GM12878 (cell line): ENCODE results near the gene MGP. TPM values are rescaled to one million over a fixed set of nuclear protein-coding genes. Genes with fewer than 3 reads are reported as not detected.

Experiments used
- ATAC-seq: fragments of 200-7000 bp; cut with Tn5 transposase; 3 replicates; pipeline ENCODE4 v1.9.1; 2020; ENCODE audit warnings: mild to moderate bottlenecking, moderate library complexity
- BruUV-seq: library from RNA; stranded (reverse); fragments of 400-500 nt; replicated peaks from 2 replicates; lab custom pipeline; 2021; lab: Mats Ljungman, UMichigan
- CTCF ChIA-PET: fragments of 300-600 bp; sonication (Branson Sonifier 250); formaldehyde crosslinking; extraction: SDS; loops from one replicate; lab custom pipeline; 2021; ENCODE audit warnings: inconsistent platforms; lab: Yijun Ruan, JAX
- POLR2A ChIA-PET: fragments of 350-600 bp; formaldehyde crosslinking; extraction: SDS; loops from one replicate; lab custom pipeline; 2021; ENCODE audit warnings: inconsistent platforms; lab: Charles Lee
- RAD21 ChIA-PET: fragments of 300-600 bp; sonication (Branson Sonifier 250); formaldehyde crosslinking; loops from one replicate; lab custom pipeline; 2023; ENCODE audit warnings: antibody characterized with exemption; ENCODE audit not compliant: unreplicated experiment; lab: Charles Lee
- SMC1A ChIA-PET: fragments of 300-600 bp; sonication (Branson Sonifier 250); formaldehyde crosslinking; loops from one replicate; lab custom pipeline; 2023; ENCODE audit not compliant: unreplicated experiment, uncharacterized antibody; lab: Charles Lee
- DNase-seq: peaks from one replicate; pipeline ENCODE4 v3.0.0-alpha.2; 2011; ENCODE audit warnings: low read depth, low spot score
- FAIRE-seq: peaks from 3 replicates; lab custom pipeline; 2011; peaks lifted over from hg19 to GRCh38; lab: Jason Lieb, UNC
- H2AFZ ChIP-seq: 2 replicates; pipeline ENCODE4 v1.6.0; 2011; ENCODE audit warnings: low read depth, low read length, control low read depth; ENCODE audit not compliant: control insufficient read depth
- H3K27ac ChIP-seq: 2 replicates; pipeline ENCODE4 v1.5.1; 2011; ENCODE audit warnings: control low read depth; ENCODE audit not compliant: control insufficient read depth, insufficient read depth
- H3K27me3 ChIP-seq, 2 experiments: replicated peaks in 1 of 2; 2 replicates each; pipeline versions ENCODE4 v1.6.0 to v1.6.1; 2011; ENCODE audit warnings: low read length in 1 of 2; ENCODE audit not compliant: control insufficient read depth in 2 of 2, insufficient read depth in 2 of 2
- H3K36me3 ChIP-seq, 2 experiments: 2 replicates each; pipeline ENCODE4 v1.5.1; 2011; ENCODE audit warnings: low read length in 1 of 2; ENCODE audit not compliant: control insufficient read depth in 2 of 2, insufficient read depth in 2 of 2
- H3K4me1 ChIP-seq: 2 replicates; pipeline ENCODE4 v1.6.1; 2011; ENCODE audit warnings: mild to moderate bottlenecking, low read length, moderate library complexity, mixed read lengths; ENCODE audit not compliant: control insufficient read depth, insufficient read depth
- H3K4me2 ChIP-seq: 2 replicates; pipeline ENCODE4 v1.6.0; 2011; ENCODE audit warnings: control low read depth; ENCODE audit not compliant: control insufficient read depth, insufficient read depth
- H3K4me3 ChIP-seq: fragments of 200-600 bp; sonication (generic); 2 replicates; pipeline ENCODE4 v1.5.1; 2016
- H3K79me2 ChIP-seq: 2 replicates; pipeline ENCODE4 v1.6.0; 2011; ENCODE audit warnings: low read length; ENCODE audit not compliant: control insufficient read depth, insufficient read depth
- H3K9ac ChIP-seq: 2 replicates; pipeline ENCODE4 v1.8.0; 2011; ENCODE audit warnings: low read length, control low read depth, mixed read lengths; ENCODE audit not compliant: control insufficient read depth, insufficient read depth
- H3K9me3 ChIP-seq: replicated peaks from 3 replicates; pipeline ENCODE4 v1.5.1; 2011; ENCODE audit warnings: mild to moderate bottlenecking, low read length; ENCODE audit not compliant: control insufficient read depth, insufficient read depth
- H4K20me1 ChIP-seq: 2 replicates; pipeline ENCODE4 v1.6.0; 2011; ENCODE audit not compliant: control insufficient read depth, insufficient read depth
- CUX1 ChIP-seq: IDR thresholded peaks from 2 replicates; pipeline ENCODE4 v1.6.1; 2012; ENCODE audit warnings: improper control_type of control experiment, low read depth, low read length; ENCODE audit not compliant: insufficient replicate concordance
- ELK1 ChIP-seq: IDR thresholded peaks from 2 replicates; pipeline ENCODE4 v1.6.1; 2012; ENCODE audit warnings: low read depth, low read length, improper control_type of control experiment
- FOXM1 ChIP-seq: IDR thresholded peaks from 2 replicates; pipeline ENCODE4 v1.6.1; 2012; ENCODE audit warnings: low read depth, mild to moderate bottlenecking, inconsistent platforms, low read length, moderate library complexity
- HDAC6 ChIP-seq: fragments of 200-600 bp; sonication (generic); IDR thresholded peaks from one replicate; pipeline ENCODE4 v1.8.0; 2017; ENCODE audit warnings: antibody characterized with exemption; ENCODE audit not compliant: unreplicated experiment
- IKZF2 ChIP-seq, 2 experiments: fragments of 450-650 bp; IDR thresholded peaks; 2 replicates each; pipeline ENCODE4 v1.6.1; 2017; ENCODE audit warnings: mild to moderate bottlenecking in 2 of 2, moderate library complexity in 2 of 2
- MTA2 ChIP-seq: fragments of 450-650 bp; IDR thresholded peaks from 2 replicates; pipeline ENCODE4 v1.6.1; 2016; ENCODE audit warnings: low read depth, mild to moderate bottlenecking, moderate library complexity
- MTA3 ChIP-seq: IDR thresholded peaks from 2 replicates; pipeline ENCODE4 v1.6.1; 2012; ENCODE audit warnings: low read length, inconsistent platforms, borderline replicate concordance
- RUNX3 ChIP-seq: IDR thresholded peaks from 2 replicates; pipeline ENCODE4 v1.6.1; 2012; ENCODE audit warnings: low read length, inconsistent platforms
- TARDBP ChIP-seq: IDR thresholded peaks from 2 replicates; pipeline ENCODE4 v1.6.1; 2016; ENCODE audit warnings: borderline replicate concordance
- TCF7 ChIP-seq: IDR thresholded peaks from 2 replicates; pipeline ENCODE4 v1.6.1; 2014; ENCODE audit warnings: antibody characterized with exemption, borderline replicate concordance
- ZNF622 ChIP-seq: fragments of 450-650 bp; IDR thresholded peaks from 2 replicates; pipeline ENCODE4 v1.6.1; 2017; ENCODE audit warnings: mild to moderate bottlenecking, inconsistent platforms
- WGBS: methylation state at CpG from one replicate; pipeline ENCODE4 v1.1.6; 2016; ENCODE audit warnings: low lambda C conversion rate; ENCODE audit not compliant: insufficient replicate concordance, insufficient coverage; ENCODE audit errors: missing lambda C conversion rate; 5-methylcytosine and 5-hydroxymethylcytosine counted together
- in situ Hi-C: fragments of 300-500 bp; cut with MboI; formaldehyde crosslinking; loops from 9 replicates; pipeline ENCODE4 v1.14.3; 2018; ENCODE audit warnings: mixed read lengths
- intact Hi-C: fragments of 100-400 bp; cut with micrococcal nuclease; formaldehyde crosslinking; loops from one replicate; pipeline ENCODE4 v1.14.2; 2022; ENCODE audit not compliant: unreplicated experiment
- polyA plus RNA-seq, 11 experiments: library from polyadenylated mRNA; depleted of rRNA in 4 of 11; unstranded in 6 of 11; stranded (reverse) in 5 of 11; fragments of >200 nt; fragmentation: Nextera tagmentation in 4 of 11; fragmentation: Illumina TruSeq in 1 of 11; extraction: Ambion mirVana in 4 of 11; extraction: Trizol in 1 of 11; gene quantifications; 1 replicate in 1 of 11; 2 replicates in 10 of 11; pipeline versions ENCODE4 v1.2.1 to v1.2.3, GENCODE V29; 2011 to 2016; ENCODE audit warnings: inconsistent platforms in 2 of 11, missing spikeins in 2 of 11, low read depth in 1 of 11
- total RNA-seq, 4 experiments: library from RNA; depleted of rRNA in 3 of 4; stranded (reverse); fragments of >200 nt in 3 of 4; fragmentation: Illumina TruSeq in 1 of 4; extraction: Trizol in 1 of 4; gene quantifications; 2 replicates each; pipeline versions ENCODE4 v1.2.1 to v1.2.3, GENCODE V29; 2013 to 2021

Gene MGP
- total and polyA plus RNA-seq, 10 of the 15 experiments (the other 5 are each of a cell fraction or from before 2014, with no cell fraction given) = 0.21 to 1.2 TPM; not detected in 8

- ATAC-seq = no peak
- H3K36me3 ChIP-seq = no peaks in the 10 kb centered on the region
- POLR2A ChIA-PET = interaction anchor here (0.6 kb wide), 1 partner anchor 203 kb away, joined by 4 read pairs; no protein-coding TSS in a partner anchor
- H2AFZ ChIP-seq = no peak overlapping the region
- no peak for FAIRE-seq
- SMC1A ChIA-PET = interaction anchor here (0.6 to 1.9 kb wide), 5 partner anchors 10 to 148 kb away, joined by 3 to 6 read pairs (median 3); no protein-coding TSS in a partner anchor
- no peaks in the 10 kb centered on the region for H3K79me2 ChIP-seq
- no peaks in the 10 kb centered on the region for H3K27me3 ChIP-seq
- H4K20me1 ChIP-seq = no peaks in the 10 kb centered on the region
- H3K27ac ChIP-seq = no peak overlapping the region
- intact Hi-C loops = no loop called here
- CTCF ChIA-PET = no interaction called here
- 33% methylated on average over 1 of the region's 1 CpG for WGBS
- RAD21 ChIA-PET = interaction anchor here (1.2 kb wide), 1 partner anchor 117 kb away, joined by 4 read pairs; no protein-coding TSS in a partner anchor
- no TSS peak for BruUV-seq
- no peak for DNase-seq
- H3K9me3 ChIP-seq = no peaks in the 10 kb centered on the region
- no peak overlapping the region for H3K9ac ChIP-seq
- TF ChIP-seq IKZF2 (IDR thresholded peaks at IDR 0.05) = no peak
- no peak for TF ChIP-seq FOXM1
- no peak for TF ChIP-seq ZNF622
- no peak for TF ChIP-seq HDAC6
- TF ChIP-seq MTA2 = no peak
- no peak for TF ChIP-seq TCF7
- TF ChIP-seq RUNX3 = no peak
- no peak for TF ChIP-seq TARDBP
- no peak for TF ChIP-seq ELK1
- no peak for TF ChIP-seq MTA3
- TF ChIP-seq CUX1 = no peak
- no peaks in the 10 kb centered on the region for H3K4me1 ChIP-seq
- in situ Hi-C loops = no loop called here
- H3K4me2 ChIP-seq = no peak overlapping the region
- H3K4me3 ChIP-seq = no peak overlapping the region
Observed at GRCh38 chr12:14878488-14878887, 7.2 kb downstream of the MGP start.
